Retinal pigment epithelial cell (primary cell): ENCODE data around the gene MKLN1.

Experiments used
- DNase-seq: peaks from one replicate; pipeline ENCODE4 v3.0.0-alpha.2; 2010; ENCODE audit warnings: low read depth
- H3K4me3 ChIP-seq: 2 replicates; pipeline ENCODE4 v1.5.1; 2011; ENCODE audit warnings: mild to moderate bottlenecking, low read length, control low read depth, moderate library complexity
- TF ChIP-seq, protein P1 (sequence below): conservative IDR thresholded peaks from 2 replicates; pipeline ENCODE4 v1.5.1; 2011; ENCODE audit warnings: low read depth, low read length, control low read depth, inconsistent platforms

Gene MKLN1

DNA sequence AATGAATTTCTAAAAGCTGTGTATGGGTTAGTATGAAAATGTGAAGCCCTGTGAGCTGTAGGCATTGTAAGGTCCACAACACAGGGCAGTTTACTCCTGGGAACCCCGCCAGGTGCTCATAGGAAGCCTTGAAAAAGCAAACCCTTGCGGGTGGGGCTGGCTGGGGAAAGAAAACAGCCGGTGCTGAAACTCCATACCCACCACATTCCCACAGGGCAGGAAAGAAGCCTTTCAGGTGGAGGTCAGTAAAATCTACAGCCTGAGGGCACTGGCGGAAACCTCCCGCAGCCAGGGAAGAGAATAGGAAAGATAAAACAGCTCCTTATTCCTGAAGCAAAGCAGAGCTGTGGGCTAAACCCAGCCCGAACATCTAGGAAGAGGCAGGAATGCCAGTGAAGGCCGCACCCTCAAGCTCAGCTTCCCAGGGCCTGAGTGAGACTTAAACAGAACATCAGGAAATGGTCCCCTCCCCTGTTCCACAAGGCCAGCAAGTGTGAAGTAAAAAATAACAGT lies 194.0 kb downstream of the MKLN1 start:
- peak; percentile 33 for DNase-seq
- H3K4me3 ChIP-seq, result no peak overlapping the region
- TF ChIP-seq, protein P1, sequence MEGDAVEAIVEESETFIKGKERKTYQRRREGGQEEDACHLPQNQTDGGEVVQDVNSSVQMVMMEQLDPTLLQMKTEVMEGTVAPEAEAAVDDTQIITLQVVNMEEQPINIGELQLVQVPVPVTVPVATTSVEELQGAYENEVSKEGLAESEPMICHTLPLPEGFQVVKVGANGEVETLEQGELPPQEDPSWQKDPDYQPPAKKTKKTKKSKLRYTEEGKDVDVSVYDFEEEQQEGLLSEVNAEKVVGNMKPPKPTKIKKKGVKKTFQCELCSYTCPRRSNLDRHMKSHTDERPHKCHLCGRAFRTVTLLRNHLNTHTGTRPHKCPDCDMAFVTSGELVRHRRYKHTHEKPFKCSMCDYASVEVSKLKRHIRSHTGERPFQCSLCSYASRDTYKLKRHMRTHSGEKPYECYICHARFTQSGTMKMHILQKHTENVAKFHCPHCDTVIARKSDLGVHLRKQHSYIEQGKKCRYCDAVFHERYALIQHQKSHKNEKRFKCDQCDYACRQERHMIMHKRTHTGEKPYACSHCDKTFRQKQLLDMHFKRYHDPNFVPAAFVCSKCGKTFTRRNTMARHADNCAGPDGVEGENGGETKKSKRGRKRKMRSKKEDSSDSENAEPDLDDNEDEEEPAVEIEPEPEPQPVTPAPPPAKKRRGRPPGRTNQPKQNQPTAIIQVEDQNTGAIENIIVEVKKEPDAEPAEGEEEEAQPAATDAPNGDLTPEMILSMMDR, result no peak

DNA sequence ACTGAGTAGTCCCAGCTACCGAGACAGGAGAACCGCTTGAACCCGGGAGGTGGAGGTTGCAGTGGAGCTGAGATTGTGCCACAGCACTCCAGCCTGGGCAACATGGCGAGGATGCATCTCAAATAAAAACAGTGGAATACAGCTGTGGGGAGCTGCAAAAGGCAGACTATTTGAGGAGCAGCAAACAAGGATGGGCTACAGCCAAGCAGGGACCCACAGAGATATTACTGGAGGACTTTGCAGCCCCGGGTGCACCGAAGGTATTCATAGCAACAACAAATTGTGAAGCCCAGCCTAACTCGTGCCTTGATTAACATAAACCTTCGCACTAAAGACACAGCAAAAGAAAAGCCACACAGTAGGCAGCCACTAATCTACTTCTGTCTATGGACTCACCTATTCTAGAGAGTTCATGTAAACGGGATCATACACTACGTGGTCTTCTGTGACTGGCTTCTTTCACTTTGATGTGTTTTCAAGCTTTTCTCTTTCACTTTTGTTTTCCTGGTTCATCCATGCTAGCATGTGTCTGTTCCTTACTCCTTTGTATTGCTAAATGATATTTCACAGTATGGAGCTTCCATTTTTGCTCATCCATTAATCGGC lies 194.8 kb downstream of the MKLN1 start:
- DNase-seq, result no peak
- TF ChIP-seq, protein P1, result no peak
- H3K4me3 ChIP-seq, result no peak overlapping the region

DNA sequence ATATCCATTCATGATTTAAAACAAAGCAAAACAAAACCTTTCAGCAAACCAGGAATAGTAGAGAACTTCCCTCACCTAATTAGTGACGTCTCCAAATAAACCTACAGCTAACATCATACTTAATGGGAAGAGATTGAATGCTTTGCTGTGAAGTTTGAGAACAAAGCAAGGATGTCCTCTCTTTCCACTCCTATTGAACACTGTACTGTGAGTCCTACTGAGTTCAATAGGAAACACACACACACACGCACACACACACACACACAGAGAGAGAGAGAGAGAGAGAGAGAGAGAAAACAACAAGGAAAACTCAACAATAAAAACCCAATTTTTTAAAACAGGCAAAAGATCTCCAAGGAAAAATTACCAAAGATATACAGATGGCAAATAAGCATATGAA lies 196.4 kb downstream of the MKLN1 start:
- TF ChIP-seq, protein P1, result no peak
- no peak for DNase-seq
- no peak overlapping the region for H3K4me3 ChIP-seq

DNA sequence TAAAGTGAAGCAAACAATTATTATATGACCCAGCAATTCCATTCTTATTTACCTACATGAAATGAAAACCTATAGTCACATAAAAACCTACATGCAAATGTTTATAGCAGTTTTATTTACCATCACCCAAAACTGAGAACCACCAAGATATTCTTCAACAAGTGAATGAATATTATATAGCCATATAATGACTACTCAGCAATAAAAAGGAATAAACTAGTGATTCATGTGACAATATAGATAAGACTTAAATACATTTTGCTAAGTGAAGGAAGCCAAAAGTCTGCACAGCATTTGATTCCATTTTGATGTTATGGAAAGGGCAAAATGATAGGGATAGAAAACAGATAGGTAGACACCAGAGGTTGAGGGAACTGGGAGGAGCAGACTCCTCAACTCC lies 197.0 kb downstream of the MKLN1 start:
- no peak for DNase-seq
- TF ChIP-seq, protein P1, result no peak
- no peak overlapping the region for H3K4me3 ChIP-seq

DNA sequence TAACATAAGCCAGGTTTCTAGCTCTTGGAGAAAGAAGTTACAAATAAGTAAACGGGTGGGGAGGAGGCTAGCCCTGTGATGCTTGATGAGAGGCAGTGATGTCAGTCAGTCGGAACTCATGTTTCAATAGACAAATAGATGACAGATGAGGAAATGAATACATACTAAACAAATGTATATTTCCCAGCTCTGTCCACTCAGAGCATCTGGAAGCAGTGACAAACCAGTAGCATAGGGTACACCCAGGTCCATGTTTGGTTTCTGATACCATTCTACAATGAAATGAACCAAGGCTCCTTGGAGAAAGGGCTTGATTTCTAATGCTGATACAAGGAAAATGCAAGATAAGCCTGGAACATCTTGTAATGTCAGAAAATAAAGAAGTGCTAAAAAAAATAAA lies 198.1 kb downstream of the MKLN1 start:
- H3K4me3 ChIP-seq, result no peak overlapping the region
- TF ChIP-seq, protein P1, result no peak
- no peak for DNase-seq

DNA sequence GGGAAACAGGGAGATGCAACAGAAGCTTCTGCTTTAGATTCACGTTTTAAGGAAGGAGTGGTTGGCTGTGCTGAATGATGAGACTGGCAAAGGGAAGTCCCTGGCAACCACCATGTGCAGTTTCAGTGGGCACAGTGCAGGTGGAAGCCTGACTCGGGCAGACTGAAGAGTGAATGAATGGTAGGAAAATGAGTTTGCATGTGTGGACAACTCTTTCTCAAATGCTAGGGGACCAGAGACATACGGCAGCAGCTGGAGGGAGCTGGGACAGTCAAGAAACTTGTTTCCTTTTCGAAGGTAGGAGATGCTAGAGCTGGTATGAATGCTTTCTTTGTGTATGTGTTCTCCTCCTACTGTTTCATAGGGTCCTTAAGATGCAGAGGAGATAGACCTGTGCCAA lies 199.8 kb downstream of the MKLN1 start:
- TF ChIP-seq, protein P1, result no peak

DNA sequence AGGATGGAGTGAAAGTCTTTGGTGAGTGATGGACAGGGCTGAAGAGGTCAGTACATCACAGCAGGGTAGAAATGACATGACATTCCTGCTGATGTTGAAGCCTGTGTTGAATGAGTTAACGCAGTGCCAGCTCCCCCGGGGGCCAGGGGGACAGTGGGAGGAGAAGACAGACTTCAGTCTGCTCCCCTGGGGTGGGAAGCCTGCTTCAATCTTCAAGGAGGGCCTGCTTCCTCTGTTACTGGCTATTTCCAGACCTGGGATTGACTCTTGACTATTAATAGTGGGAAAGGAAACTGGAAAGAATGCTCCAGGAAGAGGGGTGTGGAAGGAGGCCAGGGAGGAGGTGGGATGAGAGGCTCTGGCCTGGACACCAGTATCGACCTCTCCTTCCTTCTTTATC lies 201.5 kb downstream of the MKLN1 start:
- TF ChIP-seq, protein P1, result no peak
- no peak overlapping the region for H3K4me3 ChIP-seq
- DNase-seq, result no peak

More for the DNA sequence above, 199.8 kb downstream of the MKLN1 start:
- DNase-seq, result no peak
- no peak overlapping the region for H3K4me3 ChIP-seq
